LNCaP clone FGC (cell line): Measurements from ENCODE around the gene TSR3.

ENCODE experiments used
- DNase-seq: peaks from one replicate; pipeline ENCODE4 v3.0.0-alpha.2; 2011; ENCODE audit warnings: low read depth
- H3K4me3 ChIP-seq: 2 replicates; pipeline ENCODE4 v1.5.1; 2011; ENCODE audit warnings: mild to moderate bottlenecking, low read depth, low read length, control low read depth
- TF ChIP-seq, protein P1 (sequence below): IDR thresholded peaks from 2 replicates; pipeline ENCODE4 v1.5.1; 2012; ENCODE audit warnings: mild to moderate bottlenecking; ENCODE audit not compliant: control insufficient read depth, insufficient read depth; ENCODE audit errors: extremely low read depth

The TSR3 gene

DNA sequence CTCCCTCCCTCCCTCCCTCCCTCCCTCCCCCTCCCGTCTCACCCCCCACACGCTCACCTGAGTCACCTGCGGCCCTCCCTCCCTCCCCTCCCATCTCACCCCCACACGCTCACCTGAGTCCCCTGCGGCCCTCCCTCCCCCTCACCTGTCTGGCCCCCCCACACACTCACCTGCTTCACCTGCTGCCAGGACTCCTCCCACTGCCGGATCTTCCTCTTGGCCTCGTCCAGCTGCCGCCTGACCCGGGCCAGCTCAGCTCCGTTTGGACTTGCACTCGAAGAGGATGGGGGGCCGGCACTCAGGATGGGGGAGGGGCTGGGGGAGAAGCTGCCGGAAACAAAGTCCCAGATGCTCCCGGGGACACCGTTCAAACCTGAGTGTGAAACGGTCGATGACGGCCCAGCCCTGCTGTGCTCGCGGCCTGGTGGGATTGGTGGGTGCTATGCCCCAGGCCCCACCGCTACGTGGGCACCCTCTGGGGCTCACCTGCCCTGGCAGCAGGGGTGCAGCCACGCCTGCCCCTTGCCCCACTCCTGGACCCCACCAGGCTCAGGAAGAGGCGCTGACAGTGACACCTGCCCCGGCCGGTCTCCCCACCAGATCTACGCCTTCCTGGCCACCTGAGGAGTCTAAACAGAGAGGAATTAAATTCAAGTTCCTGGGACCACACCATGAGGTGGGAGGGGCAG, 16.0 kb upstream of the TSR3 start:
- DNase-seq, result peak; percentile 63

DNA sequence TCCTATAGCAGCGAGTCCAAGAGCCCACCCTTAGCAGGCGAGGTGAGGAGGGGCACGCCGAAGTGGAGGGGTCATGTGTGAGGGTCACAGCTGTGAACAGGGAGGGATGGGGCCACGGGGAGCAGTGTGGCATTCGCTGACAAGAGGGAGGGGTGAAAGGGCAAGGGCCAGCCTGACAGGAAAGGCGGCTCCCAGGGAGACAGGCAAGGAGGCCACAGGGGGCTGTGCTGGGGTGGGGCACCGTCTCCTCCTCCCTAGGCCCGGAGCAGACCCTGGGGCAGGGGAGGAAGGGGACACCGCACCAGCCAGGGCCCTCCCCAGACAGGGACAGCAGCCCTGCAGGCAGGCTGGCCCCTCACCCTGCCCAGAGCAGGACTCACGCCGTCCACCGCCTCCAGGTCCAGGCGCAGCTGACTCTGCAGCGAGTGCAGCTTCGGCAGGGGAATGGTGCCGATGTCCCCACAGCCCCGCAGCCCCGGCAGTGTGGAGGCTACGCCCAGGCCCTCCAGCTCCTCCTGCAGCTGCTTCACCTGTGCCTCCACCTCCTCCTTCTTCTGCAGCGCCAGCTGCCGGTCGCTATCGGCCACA, 15.1 kb upstream of the TSR3 start:
- TF ChIP-seq, protein P1, sequence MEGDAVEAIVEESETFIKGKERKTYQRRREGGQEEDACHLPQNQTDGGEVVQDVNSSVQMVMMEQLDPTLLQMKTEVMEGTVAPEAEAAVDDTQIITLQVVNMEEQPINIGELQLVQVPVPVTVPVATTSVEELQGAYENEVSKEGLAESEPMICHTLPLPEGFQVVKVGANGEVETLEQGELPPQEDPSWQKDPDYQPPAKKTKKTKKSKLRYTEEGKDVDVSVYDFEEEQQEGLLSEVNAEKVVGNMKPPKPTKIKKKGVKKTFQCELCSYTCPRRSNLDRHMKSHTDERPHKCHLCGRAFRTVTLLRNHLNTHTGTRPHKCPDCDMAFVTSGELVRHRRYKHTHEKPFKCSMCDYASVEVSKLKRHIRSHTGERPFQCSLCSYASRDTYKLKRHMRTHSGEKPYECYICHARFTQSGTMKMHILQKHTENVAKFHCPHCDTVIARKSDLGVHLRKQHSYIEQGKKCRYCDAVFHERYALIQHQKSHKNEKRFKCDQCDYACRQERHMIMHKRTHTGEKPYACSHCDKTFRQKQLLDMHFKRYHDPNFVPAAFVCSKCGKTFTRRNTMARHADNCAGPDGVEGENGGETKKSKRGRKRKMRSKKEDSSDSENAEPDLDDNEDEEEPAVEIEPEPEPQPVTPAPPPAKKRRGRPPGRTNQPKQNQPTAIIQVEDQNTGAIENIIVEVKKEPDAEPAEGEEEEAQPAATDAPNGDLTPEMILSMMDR, result peak; percentile 59
- H3K4me3 ChIP-seq, result 0 out of 2 replicates have a peak overlapping the region, but pooled peaks have one; percentile 13
- no peak for DNase-seq

More for the DNA sequence above, 16.0 kb upstream of the TSR3 start:
- TF ChIP-seq, protein P1, result no peak
- peak overlapping the region; percentile 35 for H3K4me3 ChIP-seq

DNA sequence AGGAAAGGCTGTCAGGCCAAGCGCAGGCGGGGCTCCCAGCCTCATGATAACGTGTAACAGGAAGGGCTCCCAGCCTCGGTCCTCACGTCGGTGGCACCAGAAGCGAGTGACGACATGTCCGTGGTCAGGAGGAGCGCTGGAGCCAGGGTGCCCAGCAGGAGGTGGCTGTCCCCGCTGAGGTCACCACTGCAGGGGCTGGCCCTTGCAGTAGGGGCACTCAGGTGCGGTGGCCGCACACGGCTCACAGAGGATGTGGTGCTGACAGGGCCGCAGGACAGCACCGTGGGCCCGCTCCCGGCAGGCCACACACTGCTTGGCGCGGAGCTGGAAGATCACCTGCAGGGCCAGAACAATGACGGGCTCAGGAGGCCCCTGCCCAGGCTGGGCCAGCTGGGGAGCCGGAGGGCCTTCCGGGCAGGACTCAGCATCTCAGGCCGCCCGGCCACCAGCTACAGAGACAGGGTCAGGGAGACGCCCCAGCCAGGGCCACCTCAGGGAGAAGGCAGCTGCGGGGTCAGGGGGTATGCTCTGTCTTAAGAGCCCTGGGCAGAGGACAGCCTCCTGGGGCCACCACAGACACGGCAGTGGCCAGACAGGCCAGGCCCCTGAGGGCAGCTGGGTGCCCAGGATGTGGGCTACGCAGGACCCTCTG, 14.5 kb upstream of the TSR3 start:
- DNase-seq, result no peak
- TF ChIP-seq, protein P1, result no peak
- no peak overlapping the region for H3K4me3 ChIP-seq

DNA sequence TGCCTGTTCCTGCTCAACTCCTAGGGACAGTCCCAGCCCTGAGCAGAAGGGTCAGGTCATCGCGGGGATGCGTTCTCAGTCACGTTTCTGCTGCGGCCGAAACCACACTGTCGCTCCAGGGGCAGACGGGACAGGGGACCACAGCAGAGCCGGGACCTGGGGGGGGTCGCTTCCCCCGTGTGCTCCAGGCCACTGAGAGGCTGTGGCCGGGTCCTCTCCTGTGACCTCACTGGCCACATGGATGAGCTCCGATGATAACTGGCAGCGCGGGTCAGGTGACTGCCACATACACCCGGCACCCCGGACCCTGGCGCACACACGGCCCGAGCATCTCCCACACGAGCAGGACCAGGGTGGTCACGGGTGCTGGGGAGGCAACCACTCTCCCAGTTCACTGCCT, 12.8 kb upstream of the TSR3 start:
- TF ChIP-seq, protein P1, result no peak
- no peak overlapping the region for H3K4me3 ChIP-seq
- no peak for DNase-seq

DNA sequence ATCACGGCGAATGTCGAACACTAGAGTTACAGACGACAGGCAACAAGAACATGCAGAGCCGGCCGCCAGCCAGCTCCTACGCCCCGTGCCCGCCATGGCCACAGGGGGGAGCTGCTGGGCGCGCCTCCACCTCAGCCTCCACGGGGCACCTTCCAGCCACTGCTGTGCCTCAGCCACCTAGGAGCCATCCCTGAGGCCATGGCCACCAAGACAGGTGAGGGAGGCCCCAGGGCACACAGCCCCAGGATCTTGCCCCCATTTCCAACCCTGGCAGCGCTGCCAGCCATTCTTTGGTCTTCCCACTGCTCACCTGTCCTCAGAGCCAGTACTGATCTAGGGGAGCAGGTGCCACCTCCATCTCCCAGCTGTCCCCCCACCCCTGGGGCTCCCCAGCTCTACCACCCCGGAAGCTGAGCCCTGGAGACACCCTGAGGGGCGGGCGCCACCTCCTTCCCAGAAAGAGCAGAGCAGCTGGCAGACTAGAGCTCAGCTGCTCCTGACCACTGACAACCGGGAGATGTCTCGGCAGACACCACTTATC, 11.9 kb upstream of the TSR3 start:
- no peak for DNase-seq
- no peak overlapping the region for H3K4me3 ChIP-seq

DNA sequence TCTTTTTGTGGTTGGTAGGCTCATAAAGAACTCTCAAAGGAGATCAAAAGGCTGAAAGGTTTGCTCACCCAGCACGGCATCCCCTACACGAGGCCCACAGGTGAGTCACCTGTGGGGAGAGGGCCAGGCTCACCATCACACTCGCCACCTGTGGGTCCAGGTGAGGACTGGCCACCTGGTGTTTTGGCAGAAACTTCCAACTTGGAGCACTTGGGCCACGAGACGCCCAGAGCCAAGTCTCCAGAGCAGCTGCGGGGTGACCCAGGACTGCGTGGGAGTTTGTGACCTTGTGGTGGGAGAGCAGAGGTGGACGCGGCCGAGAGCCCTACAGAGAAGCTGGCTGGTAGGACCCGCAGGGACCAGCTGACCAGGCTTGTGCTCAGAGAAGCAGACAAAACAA, 11.1 kb upstream of the TSR3 start:
- TF ChIP-seq, protein P1, result no peak
- no peak overlapping the region for H3K4me3 ChIP-seq

More for the DNA sequence above, 11.9 kb upstream of the TSR3 start:
- TF ChIP-seq, protein P1, result peak; percentile 93

More for the DNA sequence above, 11.1 kb upstream of the TSR3 start:
- DNase-seq, result no peak
